GM21526 (cell line): ENCODE results near the gene TREX2.

Experiments used
- ATAC-seq: cut with Tn5 transposase; IDR thresholded peaks from one replicate; pipeline ENCODE4 v1.9.1; 2021; ENCODE audit warnings: moderate library complexity; ENCODE audit not compliant: unreplicated experiment, low FRiP score

TREX2 gene

DNA sequence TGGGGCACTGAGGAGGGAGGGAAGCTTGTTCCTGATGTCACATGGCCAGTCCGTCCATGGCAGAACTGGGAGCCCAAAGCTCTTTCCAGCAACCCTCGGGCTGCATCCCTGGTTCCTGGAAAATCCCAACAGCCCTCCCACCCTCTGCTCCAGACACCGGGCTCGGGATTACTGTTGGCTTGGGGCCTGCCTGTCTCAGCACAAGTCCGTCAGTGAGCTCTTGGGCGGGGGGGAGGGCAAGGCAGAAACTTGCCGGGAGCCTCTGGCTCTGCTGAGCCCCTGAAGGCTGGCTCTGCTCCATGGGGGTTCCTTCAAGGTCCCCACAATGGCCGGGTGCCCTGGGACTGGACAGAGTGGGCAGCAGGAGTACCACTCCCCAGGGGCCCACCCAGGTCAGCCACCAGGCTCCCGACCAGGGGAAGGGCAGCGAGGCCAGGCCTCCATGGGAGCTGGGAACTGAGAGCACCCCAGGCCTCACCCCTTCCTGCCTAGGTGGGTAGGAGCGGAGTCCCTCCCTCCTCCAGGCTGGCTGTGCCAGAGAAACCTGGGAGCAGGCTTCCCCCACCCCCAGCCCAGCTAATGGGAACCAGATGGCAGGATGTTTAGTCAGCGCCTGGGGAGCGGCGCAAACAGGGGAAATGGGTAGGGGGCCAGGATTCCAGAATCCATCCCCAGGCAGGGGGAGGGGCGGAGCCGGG is 31.0 kb upstream of the TREX2 start:
- ATAC-seq: no peak

- no peak for ATAC-seq
Measured at GRCh38 chrX:153475751-153476281, 30.0 kb upstream of the TREX2 start.

DNA sequence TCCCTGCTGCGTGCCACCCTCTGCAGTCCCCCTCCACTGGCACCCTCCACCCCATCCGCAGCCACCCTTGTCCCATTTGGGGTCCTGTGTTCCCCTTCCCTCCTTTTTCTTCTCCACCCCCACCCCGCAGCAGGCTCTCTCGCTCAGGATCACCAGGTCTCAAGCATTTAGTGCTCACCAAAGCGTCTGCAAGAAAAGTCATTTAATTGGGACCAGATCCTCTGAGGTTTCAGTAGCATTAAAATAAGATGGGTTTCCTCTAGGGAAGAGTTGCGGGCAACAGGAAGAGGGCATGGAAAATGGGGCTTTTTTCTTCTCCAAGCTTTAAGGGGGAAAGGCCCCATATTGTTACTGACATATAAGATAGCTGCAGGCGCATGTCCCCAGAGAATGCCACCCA is 29.4 kb upstream of the TREX2 start:
- no peak for ATAC-seq

- ATAC-seq: no peak
Measured at GRCh38 chrX:153474718-153475117, 28.9 kb upstream of the TREX2 start.

DNA sequence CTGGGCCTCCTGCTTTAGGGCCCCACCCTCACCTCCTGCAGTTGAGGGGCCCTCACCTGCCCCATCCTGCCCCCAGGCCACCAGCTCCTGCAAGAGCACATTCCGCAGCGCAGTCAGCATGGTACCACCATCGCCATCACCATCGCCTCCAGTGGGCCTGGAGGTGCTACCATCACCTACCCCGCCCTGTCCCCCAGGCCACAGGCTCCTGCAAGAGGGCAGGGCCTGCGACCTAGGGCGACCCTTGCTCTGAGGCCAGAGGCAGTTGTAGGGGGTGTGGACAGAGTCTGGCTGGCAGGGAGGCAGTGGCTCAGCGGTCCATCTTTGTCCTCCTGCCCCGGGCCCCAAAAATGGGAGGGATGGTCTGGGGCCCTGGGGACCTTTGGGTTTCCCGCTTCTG is 28.4 kb upstream of the TREX2 start:
- ATAC-seq: no peak

DNA sequence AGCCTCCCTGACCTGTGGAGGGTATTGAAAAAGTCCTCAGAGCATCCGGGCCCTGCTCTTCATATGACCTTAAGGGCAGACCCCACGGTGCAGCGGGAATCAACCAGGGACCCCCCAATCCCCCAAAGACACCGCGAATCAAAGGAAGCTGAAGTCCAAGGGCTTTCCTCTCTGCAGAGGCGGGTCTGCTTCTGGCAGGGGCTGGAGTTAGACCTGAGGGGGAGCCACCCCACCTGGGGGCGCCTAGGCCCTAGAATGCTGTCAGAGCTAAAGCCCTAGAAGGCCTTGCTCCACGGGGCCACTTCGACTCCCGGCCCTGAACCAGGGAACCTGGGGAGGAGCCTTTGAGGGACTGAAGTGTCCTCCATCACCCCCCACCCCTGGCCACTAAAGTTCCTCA is 27.3 kb upstream of the TREX2 start:
- no peak for ATAC-seq

DNA sequence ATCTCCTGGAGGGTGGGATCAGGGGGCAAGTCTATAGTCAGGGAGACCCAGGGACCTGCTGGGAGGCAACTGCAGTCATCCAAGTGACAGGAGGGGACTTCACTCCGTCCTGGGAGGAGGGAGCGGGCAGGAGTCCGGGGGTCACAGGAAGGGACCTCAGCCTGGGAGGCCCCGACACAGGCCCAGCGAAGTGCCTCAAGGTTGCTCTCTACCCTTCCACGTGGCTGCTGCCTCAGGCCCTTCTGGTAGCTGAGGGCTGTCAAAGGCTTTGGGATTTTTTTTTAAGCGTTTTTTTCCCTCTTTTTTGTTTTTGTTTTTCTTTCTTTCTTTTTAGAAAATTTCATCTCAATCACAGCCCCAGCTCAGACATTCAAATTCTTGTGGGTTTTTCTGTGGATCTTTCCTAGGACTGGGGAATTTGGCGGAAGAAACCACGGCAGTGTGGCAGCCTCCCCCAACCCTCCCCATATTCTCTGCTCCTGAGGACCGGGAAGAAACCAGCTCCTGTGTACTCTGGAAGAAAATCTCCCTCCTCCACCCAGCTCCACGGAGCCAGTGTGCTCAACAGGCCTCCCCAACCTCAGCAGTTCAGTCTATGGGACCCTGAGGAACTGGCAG is 25.9 kb upstream of the TREX2 start:
- no peak for ATAC-seq

DNA sequence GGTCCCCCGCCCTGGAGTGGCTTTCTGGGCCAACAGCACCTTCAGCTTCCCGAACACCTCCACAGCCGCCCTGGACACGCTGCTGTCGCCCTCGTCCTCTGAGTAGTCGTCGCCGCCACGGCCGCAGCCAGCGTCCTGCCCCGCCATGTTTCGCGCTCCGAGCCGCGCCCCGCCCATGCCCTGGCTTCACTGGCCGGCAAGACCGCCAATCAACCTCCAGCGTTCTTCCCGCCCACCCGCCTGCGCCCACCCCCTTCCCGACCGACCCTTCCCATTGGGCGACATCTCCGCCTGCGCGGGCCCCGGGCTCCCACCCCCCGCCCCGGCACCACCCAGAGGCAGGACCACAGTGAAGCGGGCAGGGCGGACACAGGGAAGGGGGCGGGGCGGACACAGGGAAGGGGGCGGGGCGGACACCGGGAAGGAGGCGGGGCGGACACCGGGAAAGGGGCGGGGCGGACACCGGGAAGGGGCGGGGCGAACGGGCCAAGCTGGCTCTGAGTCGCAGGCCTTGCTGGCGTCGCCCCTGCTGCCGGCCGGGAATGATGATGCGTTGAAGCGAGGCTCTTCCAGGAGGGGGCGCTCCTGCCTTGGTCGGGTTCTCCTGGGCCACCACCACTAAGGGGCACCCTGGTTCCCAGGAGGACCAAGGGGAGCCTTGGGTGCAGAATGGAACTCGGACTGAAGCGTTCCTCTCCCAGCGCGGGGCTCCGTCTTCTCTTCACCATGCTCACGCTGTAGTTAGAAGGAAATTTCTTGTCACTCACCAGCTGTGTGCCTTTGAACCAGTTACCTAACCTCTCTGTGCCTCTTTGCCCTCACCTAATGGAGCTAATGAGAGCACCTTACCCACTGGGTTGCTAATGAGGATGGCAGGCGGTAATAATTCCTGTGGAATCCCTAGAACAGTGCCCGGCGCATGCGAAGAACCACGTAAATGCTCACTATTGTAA is 24.8 kb upstream of the TREX2 start, which contains the start of gene HAUS7:
HAUS7 (minus strand) TSS at position 166 of the 953 bp plus-strand sequence; CDS start at position 147, 19 bp downstream.
- peak; percentile 67 for ATAC-seq

- ATAC-seq: peak; percentile 31
Measured at GRCh38 chrX:153469811-153470410, 24.1 kb upstream of the TREX2 start.

GRCh38 chrX:153468008-153468580 is 22.2 kb upstream of the TREX2 start:
- ATAC-seq: no peak

GRCh38 chrX:153465691-153466380 is 20.0 kb upstream of the TREX2 start:
- ATAC-seq: no peak

DNA sequence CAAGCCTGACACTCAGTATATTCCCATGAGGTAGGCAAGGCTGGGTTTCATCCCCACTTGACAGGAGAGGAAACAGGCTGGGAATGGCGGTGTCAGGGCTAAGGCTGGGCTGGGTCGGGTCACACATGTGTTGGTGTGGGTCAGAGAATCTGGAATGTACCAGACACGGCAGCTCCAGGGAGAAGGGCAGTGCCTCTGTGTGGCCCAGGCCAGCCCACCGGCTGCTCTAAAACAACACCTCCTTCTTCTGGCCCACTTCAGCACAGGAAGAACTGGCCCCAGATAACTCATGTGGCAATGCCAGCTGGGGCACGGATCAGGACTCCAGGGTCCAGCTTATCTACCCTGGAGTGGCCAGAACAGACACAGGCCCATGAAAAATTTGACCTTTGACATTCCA is 18.3 kb upstream of the TREX2 start:
- ATAC-seq: no peak

- no peak for ATAC-seq
Measured at GRCh38 chrX:153463556-153463955, 17.7 kb upstream of the TREX2 start.

DNA sequence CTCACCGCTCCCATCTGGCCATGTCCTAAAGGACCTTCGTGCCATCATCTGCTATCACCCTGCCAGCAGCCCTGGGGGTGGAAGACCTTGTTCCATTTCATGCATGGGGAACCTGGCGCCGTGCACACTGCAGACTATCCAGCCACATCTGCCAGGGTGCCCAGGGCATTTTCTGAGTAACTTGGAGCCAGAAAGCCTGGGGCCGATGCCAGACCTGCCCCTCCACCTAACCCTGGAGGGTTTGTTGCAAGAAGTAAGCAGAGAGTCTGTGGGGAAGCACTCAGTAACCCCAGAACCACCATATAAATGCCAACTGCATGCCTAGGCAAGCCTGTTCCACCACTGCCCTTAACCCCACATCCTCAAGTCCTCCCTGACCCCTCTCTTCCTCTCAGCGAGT is 17.2 kb upstream of the TREX2 start:
- ATAC-seq: no peak

DNA sequence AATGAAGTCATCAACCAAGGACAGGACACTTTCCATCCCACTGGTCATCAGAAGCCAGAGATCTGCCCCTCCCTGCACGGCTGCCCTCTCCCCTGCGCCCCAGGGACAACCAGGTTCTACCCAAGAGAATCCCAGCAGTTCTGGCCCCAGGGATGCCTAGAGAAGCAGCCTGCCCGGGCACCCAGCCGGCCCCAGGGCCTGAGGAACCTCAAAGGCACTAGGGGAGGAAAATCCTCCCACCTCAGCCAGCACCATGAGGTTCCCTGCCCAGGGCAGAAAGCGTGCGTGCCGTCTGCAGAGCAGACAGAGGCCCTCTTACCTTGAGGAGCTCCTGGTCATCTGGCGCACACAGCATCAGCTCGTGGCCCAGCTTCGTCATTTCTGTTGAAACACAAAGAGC is 16.4 kb upstream of the TREX2 start:
- no peak for ATAC-seq

DNA sequence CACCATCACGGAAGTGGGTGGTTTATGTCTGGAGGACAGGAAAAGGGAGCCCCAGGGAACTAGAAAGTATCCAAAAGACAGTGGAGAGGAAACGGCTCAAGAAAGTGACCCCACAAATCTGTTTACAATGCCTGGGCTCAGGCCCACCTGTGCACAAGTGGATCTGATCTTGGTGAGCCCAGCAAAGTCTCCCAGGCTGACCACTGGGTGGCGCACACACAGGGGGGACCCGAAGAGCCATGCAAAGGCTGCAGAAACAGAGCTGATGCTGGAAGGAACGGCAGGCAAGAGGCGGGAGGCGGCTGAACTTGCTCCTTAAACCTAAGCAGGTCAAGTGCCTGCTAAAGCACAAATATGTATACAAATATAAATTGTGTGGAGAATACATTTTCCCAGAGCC is 15.0 kb upstream of the TREX2 start:
- no peak for ATAC-seq

DNA sequence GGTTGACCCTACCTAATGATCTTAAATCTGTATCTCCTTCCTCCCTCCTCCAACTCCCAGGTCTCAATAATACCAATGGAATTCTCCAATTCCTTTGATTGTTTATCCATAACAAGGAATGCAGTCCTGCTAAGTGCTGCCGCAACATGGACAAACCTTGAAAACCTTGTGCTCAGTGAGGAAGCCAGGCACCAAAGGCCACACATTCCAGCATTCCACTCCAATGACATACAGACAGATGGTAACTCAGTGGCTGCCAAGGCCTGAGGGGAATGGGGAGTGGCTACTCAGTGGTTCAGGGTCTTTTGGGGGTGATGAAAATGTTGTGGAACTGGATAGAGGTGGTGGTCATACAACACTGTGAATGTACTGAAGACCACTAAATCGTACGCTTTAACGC is 14.1 kb upstream of the TREX2 start:
- ATAC-seq: no peak

GRCh38 chrX:153458476-153458875 is 12.6 kb upstream of the TREX2 start:
- no peak for ATAC-seq

- ATAC-seq: no peak
Measured at GRCh38 chrX:153457827-153458466, 12.1 kb upstream of the TREX2 start.
